Measurements from ENCODE around the gene TSPAN18.

- TF ChIP-seq CTCF (IDR thresholded peaks at IDR 0.05; ENCODE audit: low read depth, low read length) = no peak
- no peak for TF ChIP-seq EZH2phosphoT487 (IDR thresholded peaks at IDR 0.05; ENCODE audit: low read depth)
Observed at GRCh38 chr11:44740967-44741366, 14.2 kb downstream of the TSPAN18 start.

Data from OCI-LY3 (cell line).